Gastroesophageal sphincter (tissue), 4 donors: Measurements from ENCODE around the gene ZNF516. TPM values are rescaled to one million over a fixed set of nuclear protein-coding genes. Genes with fewer than 3 reads are reported as not detected.
"Not testable (repeated sequence)": the region's sequence is repeated elsewhere in the genome, so short reads cannot be mapped to it uniquely, and the experiment has no call there.

Source experiments
- ATAC-seq: fragments of 150-250 bp; one replicate; pipeline ENCODE4 v1.9.1; 2016; ENCODE audit warnings: mild to moderate bottlenecking, moderate library complexity
- H3K27ac ChIP-seq, 4 donors: fragments of 200-600 bp; sonication (generic) in 3 of 4; 1 replicate in 3 of 4; 2 replicates in 1 of 4; pipeline ENCODE4 v1.5.1; 2016 to 2019
- H3K27me3 ChIP-seq: fragments of 200-600 bp; sonication (generic); one replicate; pipeline ENCODE4 v1.5.1; 2019
- H3K36me3 ChIP-seq, 2 donors: fragments of 200-600 bp; sonication (generic); one replicate each; pipeline ENCODE4 v1.5.1; 2019; ENCODE audit warnings: control low read depth in 1 of 2
- H3K4me1 ChIP-seq, 3 donors: fragments of 200-600 bp; sonication (generic); 1 replicate in 2 of 3; 2 replicates in 1 of 3; pipeline ENCODE4 v1.5.1; 2016 to 2019; ENCODE audit warnings: control low read depth in 2 of 3
- H3K4me3 ChIP-seq, 2 donors: fragments of 200-600 bp; sonication (generic); one replicate each; pipeline ENCODE4 v1.5.1; 2019; ENCODE audit warnings: mild to moderate bottlenecking in 1 of 2, moderate library complexity in 1 of 2
- H3K9me3 ChIP-seq, 3 donors: fragments of 200-600 bp; sonication (generic); one replicate each; pipeline ENCODE4 v1.5.1; 2017 to 2019; ENCODE audit warnings: control low read depth in 2 of 3
- EP300 ChIP-seq: sonication (generic); formaldehyde crosslinking; IDR thresholded peaks from one replicate; pipeline ENCODE4 v1.6.1; 2017; ENCODE audit warnings: antibody characterized with exemption, mild to moderate bottlenecking
- POLR2A ChIP-seq, 2 donors: fragments of 450-650 bp; IDR thresholded peaks; one replicate each; pipeline ENCODE4 v1.6.1; 2017; ENCODE audit warnings: antibody characterized with exemption in 2 of 2, mild to moderate bottlenecking in 2 of 2, moderate library complexity in 1 of 2
- POLR2AphosphoS5 ChIP-seq: sonication (generic); formaldehyde crosslinking; IDR thresholded peaks from one replicate; pipeline ENCODE4 v1.6.1; 2017; ENCODE audit warnings: antibody characterized with exemption
- WGBS, 2 donors: methylation state at CpG; one replicate each; pipeline ENCODE4 v1.1.5; 2018; ENCODE audit warnings: low coverage in 1 of 2; 5-methylcytosine and 5-hydroxymethylcytosine counted together
- total RNA-seq, 4 donors: library from RNA; depleted of rRNA; stranded (reverse); fragments of >200 nt; gene quantifications; one replicate each; pipeline ENCODE4 v1.1.0, GENCODE V29; 2016
- TF ChIP-seq, protein P1 (sequence below), 4 experiments: fragments of 200-600 bp in 2 of 4; fragments of 450-650 bp in 2 of 4; sonication (generic) in 1 of 4; IDR thresholded peaks; one replicate each; pipeline ENCODE4 v1.5.1; 2017 to 2019; ENCODE audit warnings: antibody characterized with exemption in 4 of 4, mild to moderate bottlenecking in 2 of 4, moderate library complexity in 2 of 4

ZNF516 gene, protein sequence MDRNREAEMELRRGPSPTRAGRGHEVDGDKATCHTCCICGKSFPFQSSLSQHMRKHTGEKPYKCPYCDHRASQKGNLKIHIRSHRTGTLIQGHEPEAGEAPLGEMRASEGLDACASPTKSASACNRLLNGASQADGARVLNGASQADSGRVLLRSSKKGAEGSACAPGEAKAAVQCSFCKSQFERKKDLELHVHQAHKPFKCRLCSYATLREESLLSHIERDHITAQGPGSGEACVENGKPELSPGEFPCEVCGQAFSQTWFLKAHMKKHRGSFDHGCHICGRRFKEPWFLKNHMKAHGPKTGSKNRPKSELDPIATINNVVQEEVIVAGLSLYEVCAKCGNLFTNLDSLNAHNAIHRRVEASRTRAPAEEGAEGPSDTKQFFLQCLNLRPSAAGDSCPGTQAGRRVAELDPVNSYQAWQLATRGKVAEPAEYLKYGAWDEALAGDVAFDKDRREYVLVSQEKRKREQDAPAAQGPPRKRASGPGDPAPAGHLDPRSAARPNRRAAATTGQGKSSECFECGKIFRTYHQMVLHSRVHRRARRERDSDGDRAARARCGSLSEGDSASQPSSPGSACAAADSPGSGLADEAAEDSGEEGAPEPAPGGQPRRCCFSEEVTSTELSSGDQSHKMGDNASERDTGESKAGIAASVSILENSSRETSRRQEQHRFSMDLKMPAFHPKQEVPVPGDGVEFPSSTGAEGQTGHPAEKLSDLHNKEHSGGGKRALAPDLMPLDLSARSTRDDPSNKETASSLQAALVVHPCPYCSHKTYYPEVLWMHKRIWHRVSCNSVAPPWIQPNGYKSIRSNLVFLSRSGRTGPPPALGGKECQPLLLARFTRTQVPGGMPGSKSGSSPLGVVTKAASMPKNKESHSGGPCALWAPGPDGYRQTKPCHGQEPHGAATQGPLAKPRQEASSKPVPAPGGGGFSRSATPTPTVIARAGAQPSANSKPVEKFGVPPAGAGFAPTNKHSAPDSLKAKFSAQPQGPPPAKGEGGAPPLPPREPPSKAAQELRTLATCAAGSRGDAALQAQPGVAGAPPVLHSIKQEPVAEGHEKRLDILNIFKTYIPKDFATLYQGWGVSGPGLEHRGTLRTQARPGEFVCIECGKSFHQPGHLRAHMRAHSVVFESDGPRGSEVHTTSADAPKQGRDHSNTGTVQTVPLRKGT
- total RNA-seq = 10 to 100 TPM; 17.8 to 43.8 (median 29.9) TPM

DNA sequence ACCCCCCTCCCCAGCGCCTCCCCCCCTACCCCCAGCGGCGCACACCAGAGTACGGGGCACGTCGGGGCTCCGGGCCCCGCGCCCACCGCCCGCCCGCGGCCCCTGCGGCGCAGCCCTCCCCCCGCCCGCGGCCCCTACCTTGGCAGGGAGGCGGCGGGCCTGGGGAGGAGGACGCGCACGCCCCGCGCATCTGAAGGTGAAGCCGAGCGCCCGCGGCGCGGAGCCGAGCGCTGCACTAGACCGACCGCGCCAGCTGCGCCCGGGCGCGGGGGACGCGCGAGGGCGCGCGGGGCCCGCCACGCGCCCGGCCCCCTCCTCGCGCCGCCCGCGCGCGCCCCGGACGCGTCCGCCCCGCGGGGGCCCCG lies at the start of gene ZNF516:
ZNF516 (minus strand) TSS at position 237 of the 365 bp plus-strand sequence. CDS start 52,188 bp downstream, outside the sequence.
- WGBS, 2 donors = no CpG with 5 or more reads among the region's 64 CpGs
- Histone ChIP-seq H3K4me1 (peaks cover 0 to 22% (median 1%) of the 10 kb centered on the region in 3 donors), H3K9me3 (no peaks in the 10 kb centered on the region), H3K36me3 (no peaks in the 10 kb centered on the region), H3K27ac (peak within 1 kb of the TSS; percentile 91 to 94 (median 92)), H3K4me3 (peak within 1 kb of the TSS; percentile 80 to 88), H3K27me3 (no peaks in the 10 kb centered on the region)
- peak; percentile 20 for ATAC-seq
- TF ChIP-seq POLR2A (IDR thresholded peaks at IDR 0.05) (no peak), POLR2AphosphoS5 (no peak), EP300 (no peak)
- TF ChIP-seq, protein P1, sequence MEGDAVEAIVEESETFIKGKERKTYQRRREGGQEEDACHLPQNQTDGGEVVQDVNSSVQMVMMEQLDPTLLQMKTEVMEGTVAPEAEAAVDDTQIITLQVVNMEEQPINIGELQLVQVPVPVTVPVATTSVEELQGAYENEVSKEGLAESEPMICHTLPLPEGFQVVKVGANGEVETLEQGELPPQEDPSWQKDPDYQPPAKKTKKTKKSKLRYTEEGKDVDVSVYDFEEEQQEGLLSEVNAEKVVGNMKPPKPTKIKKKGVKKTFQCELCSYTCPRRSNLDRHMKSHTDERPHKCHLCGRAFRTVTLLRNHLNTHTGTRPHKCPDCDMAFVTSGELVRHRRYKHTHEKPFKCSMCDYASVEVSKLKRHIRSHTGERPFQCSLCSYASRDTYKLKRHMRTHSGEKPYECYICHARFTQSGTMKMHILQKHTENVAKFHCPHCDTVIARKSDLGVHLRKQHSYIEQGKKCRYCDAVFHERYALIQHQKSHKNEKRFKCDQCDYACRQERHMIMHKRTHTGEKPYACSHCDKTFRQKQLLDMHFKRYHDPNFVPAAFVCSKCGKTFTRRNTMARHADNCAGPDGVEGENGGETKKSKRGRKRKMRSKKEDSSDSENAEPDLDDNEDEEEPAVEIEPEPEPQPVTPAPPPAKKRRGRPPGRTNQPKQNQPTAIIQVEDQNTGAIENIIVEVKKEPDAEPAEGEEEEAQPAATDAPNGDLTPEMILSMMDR (IDR thresholded peaks at IDR 0.05) = no peak

DNA sequence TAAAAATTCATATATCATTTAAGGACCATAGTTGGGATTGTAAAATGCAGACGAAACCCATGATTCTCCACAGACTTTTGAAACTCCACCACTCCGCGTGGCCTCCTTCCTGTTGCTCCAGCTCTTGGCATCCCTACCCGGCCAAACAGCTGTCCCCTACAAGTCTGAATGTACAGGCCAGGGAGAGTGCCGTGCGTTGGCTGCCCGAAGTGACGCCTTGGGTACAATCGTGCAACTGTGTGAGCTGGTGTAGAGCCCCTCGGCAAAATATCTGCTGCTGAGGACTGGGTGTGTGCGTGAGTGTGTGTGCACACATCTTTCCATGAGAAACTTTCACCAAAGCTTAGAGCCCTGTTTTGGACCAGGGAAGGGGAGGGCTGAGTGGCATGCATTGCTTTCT lies 43.8 kb upstream of the ZNF516 start:
- no peak for ATAC-seq
- H3K9me3 ChIP-seq = no peaks in the 10 kb centered on the region
- H3K27ac ChIP-seq = no peak overlapping the region
- 76 to 100% methylated on average over 1 to 7 of the region's 11 CpGs for WGBS, 2 donors
- no peaks in the 10 kb centered on the region for H3K27me3 ChIP-seq
- H3K4me1 ChIP-seq = no peaks in the 10 kb centered on the region
- H3K4me3 ChIP-seq = no peak overlapping the region
- no peaks in the 10 kb centered on the region for H3K36me3 ChIP-seq
- TF ChIP-seq, protein P1 (IDR thresholded peaks at IDR 0.05) = no peak
- TF ChIP-seq POLR2A (IDR thresholded peaks at IDR 0.05) (no peak), POLR2AphosphoS5 (no peak), EP300 (no peak)

DNA sequence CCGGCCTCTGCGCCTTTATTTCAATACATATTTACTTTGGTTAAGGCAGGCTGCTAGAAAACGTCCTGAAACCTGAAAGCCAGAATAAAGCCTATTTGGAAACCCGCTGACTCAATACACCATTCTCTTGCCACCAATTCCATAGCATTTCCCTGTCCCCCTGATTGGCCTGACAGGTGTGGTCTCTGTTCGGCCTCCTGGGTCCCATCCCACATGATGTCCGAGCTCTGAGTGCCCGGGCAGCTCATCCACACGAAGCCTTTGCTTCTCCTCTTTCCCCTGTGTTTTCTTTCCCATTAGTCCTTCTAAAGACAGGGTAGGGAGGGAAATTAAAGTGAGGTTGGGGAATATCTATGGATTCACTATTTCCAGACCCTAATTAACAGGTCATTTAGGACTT lies 42.6 kb upstream of the ZNF516 start:
- no peak overlapping the region for H3K4me3 ChIP-seq
- no peaks in the 10 kb centered on the region for H3K4me1 ChIP-seq
- no peaks in the 10 kb centered on the region for H3K9me3 ChIP-seq
- no peak overlapping the region for H3K27ac ChIP-seq
- no peaks in the 10 kb centered on the region for H3K27me3 ChIP-seq
- ATAC-seq = no peak
- TF ChIP-seq, protein P1 (IDR thresholded peaks at IDR 0.05) = no peak
- TF ChIP-seq POLR2AphosphoS5 (no peak), EP300 (no peak), POLR2A (IDR thresholded peaks at IDR 0.05) (no peak)
- no peaks in the 10 kb centered on the region for H3K36me3 ChIP-seq
- WGBS, 2 donors = 78 to 89% methylated on average over 5 to 7 of the region's 8 CpGs

DNA sequence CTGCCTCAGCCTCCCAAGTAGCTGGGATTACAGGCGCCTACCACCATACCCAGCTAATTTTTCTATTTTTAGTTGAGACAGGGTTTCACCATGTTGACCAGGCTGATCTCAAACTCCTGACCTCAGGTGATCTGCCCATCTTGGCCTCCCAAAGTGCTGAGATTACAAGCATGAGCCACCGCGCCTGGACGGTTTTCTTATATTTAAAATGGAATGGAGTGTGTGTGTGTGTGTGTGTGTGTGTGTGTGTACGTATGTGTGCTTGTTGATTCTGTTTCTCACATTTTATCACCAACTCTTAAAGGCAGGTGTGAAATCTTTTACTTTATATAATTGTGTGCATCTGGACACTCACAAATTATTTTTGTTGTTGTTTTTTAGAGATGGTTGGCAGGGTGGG lies 41.6 kb upstream of the ZNF516 start:
- not testable (repeated sequence) for H3K9me3 ChIP-seq, H3K4me3 ChIP-seq, H3K27ac ChIP-seq, H3K27me3 ChIP-seq, ATAC-seq, H3K4me1 ChIP-seq, H3K36me3 ChIP-seq
- WGBS, 2 donors = 85 to 100% methylated on average over 2 to 4 of the region's 5 CpGs

DNA sequence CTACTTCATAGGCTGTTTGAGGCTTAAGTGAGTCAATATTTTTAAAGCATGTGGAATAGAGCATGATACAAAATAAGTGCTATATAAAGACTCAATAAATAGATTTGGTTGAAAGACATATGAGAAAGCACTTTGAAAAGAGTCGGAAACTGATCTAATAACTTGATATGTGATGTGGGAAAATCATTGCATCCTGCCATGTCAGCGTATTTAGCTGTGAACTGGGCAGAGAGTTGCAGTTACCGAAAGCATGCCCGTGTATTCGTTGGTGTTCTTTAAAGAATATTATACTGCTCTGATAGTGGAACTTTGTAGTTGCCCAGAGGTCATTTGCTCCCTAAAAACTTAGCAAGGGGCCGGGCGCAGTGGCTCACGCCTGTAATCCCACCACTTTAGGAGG lies 37.8 kb upstream of the ZNF516 start:
- ATAC-seq = no peak
- peaks cover 4% of the 10 kb centered on the region for H3K27me3 ChIP-seq
- no peak overlapping the region for H3K27ac ChIP-seq
- H3K4me1 ChIP-seq = peaks cover 0 to 14% (median 4%) of the 10 kb centered on the region in 3 donors
- H3K9me3 ChIP-seq = no peaks in the 10 kb centered on the region
- TF ChIP-seq POLR2A (IDR thresholded peaks at IDR 0.05) = no peak
- TF ChIP-seq, protein P1 (IDR thresholded peaks at IDR 0.05) = no peak
- TF ChIP-seq EP300 = no peak
- no peak for TF ChIP-seq POLR2AphosphoS5
- H3K4me3 ChIP-seq = no peak overlapping the region
- 91 to 96% methylated on average over 5 to 8 of the region's 8 CpGs for WGBS, 2 donors
- H3K36me3 ChIP-seq = no peaks in the 10 kb centered on the region
